ENCODE results near the gene FBXW4.
"Not testable (repeated sequence)": the region's sequence is repeated elsewhere in the genome, so short reads cannot be mapped to it uniquely, and the experiment has no call there.

The FBXW4 gene

GRCh38 chr10:101651336-101651735, 43.6 kb downstream of the FBXW4 start:
- DNase-seq, result no peak

GRCh38 chr10:101650863-101651262, 44.1 kb downstream of the FBXW4 start:
- no peak for DNase-seq

GRCh38 chr10:101649525-101650085, 45.4 kb downstream of the FBXW4 start:
- no peak for DNase-seq

- no peak for DNase-seq
Observed at GRCh38 chr10:101647255-101647654, 47.7 kb downstream of the FBXW4 start.

- no peak for DNase-seq
Observed at GRCh38 chr10:101646364-101646763, 48.6 kb downstream of the FBXW4 start.

GRCh38 chr10:101645659-101646058, 49.3 kb downstream of the FBXW4 start:
- DNase-seq, result no peak

DNA sequence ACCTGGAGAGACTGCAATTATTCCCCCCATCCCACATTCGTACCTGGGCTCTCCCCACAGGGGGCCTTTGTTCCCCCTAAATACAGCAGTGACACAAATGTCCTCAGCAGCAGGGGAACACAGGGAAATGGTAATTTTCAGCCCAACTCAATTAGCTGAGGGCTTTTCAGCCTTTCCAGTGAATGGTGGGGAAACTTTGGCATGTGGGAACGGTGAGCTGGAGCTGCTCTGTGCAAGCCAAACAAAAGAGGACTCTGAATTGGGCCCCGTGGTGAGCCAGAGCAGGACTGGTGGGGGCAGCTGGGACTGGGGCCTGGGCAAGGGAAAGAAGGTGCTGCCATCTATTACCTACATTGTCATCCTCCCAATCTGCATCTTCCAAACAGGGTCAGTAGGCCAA, 51.0 kb downstream of the FBXW4 start:
- DNase-seq, result no peak

- DNase-seq, result no peak
Observed at GRCh38 chr10:101643546-101643945, 51.4 kb downstream of the FBXW4 start.

DNA sequence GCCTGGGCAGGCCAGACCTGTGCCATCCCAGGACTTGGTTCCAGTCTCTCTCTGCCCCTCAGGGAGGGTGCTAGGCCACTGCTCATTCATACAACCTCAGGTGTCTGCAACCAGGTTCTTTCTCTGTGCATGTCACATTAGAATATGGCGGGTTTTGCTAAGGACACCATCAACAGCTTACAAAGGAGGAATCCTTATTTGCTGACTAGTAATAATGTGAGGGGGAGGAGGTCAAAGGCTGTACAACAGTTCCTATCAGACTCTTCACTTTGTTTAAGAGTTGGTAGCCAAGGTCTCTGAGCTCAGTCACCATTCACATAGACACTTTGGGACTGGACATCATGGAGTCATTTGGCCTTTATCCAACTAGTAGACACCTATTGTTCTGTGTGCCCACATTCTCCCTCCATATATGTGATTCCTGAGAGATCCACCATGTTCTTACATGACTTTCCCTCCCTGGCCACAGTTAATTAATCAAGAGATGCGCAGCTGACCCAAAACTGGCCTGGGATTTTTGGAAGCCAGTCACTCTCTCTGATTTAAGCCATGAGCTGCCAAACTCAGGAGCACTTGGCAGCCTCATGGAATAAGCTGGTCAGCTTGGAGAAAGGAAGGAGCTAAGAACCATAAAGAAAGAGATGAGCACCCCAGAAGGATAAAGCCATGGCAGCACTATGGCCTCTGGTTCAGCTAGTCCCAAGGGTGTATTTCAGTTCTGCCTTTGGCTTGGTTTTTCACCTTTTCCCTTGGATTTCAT, 55.6 kb downstream of the FBXW4 start:
- DNase-seq, result no peak

- not testable (repeated sequence) for DNase-seq
Observed at GRCh38 chr10:101633510-101633909, 61.5 kb downstream of the FBXW4 start.

GRCh38 chr10:101631821-101632475, 63.0 kb downstream of the FBXW4 start:
- no peak for DNase-seq

DNA sequence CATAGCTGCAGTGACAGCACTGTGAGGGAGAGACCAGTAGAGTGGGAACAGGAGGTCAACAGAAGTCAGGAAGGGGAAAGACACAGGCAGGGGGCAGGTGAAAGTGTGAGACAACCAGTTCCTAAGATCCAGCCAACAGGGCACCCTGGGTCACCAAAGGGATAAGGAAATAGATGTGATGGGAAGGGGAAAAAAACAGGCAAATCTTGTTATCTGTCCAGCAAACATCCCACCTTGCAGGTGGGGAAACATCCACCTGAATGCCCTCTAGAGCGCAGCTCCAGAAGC, 64.4 kb downstream of the FBXW4 start:
- DNase-seq, result no peak

GRCh38 chr10:101629837-101630632, 64.9 kb downstream of the FBXW4 start:
- DNase-seq, result no peak

GRCh38 chr10:101625821-101626412, 69.1 kb downstream of the FBXW4 start:
- no peak for DNase-seq

GRCh38 chr10:101624526-101625102, 70.4 kb downstream of the FBXW4 start:
- DNase-seq, result no peak

DNA sequence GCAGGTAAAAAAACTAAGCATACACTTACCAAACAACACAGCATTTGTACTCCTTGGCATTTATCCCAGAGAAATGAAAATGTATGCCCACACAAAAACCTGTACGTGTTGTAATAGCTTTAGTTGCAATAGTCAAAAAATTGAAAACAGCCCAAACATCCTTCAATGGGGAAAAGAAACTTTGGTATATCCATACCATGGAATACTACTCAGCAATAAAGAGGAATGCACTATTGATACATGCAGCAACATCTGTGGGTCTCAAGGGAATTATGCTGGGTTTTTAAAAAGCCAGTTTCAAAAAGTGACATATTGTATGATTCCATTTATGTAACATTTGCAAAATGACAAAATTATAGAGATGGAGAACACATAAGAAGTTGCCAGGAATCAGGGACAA, 71.4 kb downstream of the FBXW4 start:
- no peak for DNase-seq

- no peak for DNase-seq
Observed at GRCh38 chr10:101619983-101620382, 75.0 kb downstream of the FBXW4 start.

DNA sequence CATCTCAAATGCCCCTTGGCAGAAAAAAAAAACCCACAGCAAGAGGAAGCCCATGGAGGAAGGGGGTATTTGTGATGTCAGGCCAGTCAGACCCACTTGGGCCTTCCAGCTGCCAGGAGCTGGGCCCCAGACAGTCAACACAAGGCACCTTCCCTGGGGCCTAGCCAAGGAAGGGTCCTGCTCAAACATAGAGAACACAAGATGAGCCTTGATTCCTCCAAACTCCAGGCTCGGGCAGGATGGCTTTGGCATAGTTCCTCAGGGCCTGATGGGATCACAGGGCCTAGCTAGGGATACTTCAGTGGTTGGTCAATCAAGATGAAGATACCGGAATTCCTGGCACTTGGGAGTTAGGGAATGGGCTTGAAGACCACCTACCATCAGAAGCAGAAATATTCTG, 76.1 kb downstream of the FBXW4 start:
- DNase-seq, result no peak

- no peak for DNase-seq
Observed at GRCh38 chr10:101617824-101618568, 77.0 kb downstream of the FBXW4 start.

DNA sequence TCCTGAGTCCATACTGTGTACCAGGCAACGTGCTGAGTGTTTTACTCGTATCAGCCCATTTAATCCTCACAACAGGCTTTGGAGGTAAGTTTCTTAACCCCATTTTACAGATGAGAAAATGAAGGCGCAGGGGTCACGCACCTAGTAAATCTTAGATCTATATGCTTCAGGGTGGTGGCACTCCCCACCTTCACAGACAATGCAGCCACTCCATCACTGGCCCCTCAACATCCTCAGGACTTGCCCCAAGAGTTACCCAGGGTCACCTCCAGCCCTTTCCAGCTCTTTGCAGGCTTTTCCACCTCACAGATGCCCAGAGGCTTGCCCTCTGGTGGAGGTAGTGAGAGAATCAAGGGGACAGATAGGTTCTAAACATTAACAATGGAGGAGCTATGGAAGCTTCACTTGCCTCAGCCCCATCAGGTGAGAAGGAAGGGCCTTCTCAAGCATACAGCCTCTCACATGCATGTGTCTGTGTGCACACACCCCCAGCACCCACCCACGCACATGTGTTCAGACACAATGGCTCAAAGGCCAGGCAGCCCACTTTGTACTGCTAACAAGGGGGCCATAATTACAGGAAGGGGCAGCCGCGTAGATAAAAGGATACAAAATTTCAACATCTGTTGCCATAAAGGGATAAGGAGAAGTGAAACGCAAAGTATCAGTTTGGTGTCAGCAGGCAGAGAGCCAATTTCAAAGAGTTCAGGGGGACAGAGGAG, 77.7 kb downstream of the FBXW4 start:
- DNase-seq, result no peak

DNA sequence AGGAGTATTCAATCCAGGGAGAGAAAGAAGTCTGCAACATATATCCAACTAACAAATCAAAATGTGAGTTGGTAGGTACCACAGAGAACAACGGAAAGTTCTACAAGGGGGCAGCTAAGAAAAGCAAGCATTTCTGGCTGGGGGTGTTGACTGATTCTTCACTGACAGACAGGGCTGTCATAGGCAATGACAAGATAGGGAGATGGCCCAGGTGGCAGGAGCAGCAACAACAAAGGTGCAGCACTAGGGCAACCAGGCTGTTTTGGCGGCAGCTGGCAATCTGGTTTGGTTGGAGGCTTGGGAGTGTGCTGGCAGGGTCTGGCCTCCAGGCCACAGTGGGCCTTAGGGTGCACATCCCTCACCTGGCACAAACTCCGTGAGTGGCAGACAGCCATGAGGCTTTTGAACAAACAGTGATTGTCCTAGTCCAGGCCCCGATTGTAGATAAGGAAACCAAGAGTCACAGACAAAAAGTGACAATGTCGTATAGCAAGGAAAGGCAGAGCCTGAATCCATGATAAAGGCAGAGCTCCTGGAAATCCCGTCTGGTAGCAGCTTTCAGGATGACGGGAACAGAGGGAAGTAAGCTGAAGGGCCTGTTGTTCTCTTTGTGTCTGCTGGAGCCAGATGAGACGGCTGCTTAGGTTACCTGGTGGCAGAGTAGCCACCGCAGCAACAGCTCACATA, 78.4 kb downstream of the FBXW4 start:
- DNase-seq, result no peak
